K562 (cell line): ENCODE measurements around the gene B3GALNT2. TPM values are rescaled to one million over a fixed set of nuclear protein-coding genes. Genes with fewer than 3 reads are reported as not detected.

Source experiments
- ATAC-seq: fragments of 200-7000 bp; cut with Tn5 transposase; 3 replicates; pipeline ENCODE4 v1.9.1; 2020; ENCODE audit warnings: moderate library complexity
- BruUV-seq: library from RNA; stranded (reverse); fragments of 400-500 nt; replicated peaks from 2 replicates; lab custom pipeline; 2021; lab: Mats Ljungman, UMichigan
- CTCF ChIA-PET: fragments of 300-600 bp; formaldehyde crosslinking; extraction: SDS; loops from one replicate; lab custom pipeline; 2021; ENCODE audit warnings: low intra/inter-chr PET ratio; lab: Yijun Ruan, JAX
- POLR2A ChIA-PET: fragments of 300-600, 350-650 bp; sonication (Branson Sonifier 250); formaldehyde crosslinking; extraction: SDS; loops from one replicate; lab custom pipeline; 2021; ENCODE audit warnings: antibody characterized with exemption, inconsistent platforms; lab: Yijun Ruan, JAX
- DNase-seq, 4 experiments: peaks; one replicate each; pipeline versions ENCODE4 v3.0.0 to v3.0.0-alpha.2; 2011 to 2018; ENCODE audit warnings: low spot score in 3 of 4, mixed read lengths in 3 of 4; ENCODE audit errors: extremely low read depth in 1 of 4
- FAIRE-seq: peaks from 2 replicates; lab custom pipeline; 2011; peaks lifted over from hg19 to GRCh38; lab: Jason Lieb, UNC
- H2AFZ ChIP-seq: 2 replicates; pipeline ENCODE4 v1.6.0; 2011; ENCODE audit warnings: low read depth, low read length, control low read depth, inconsistent platforms
- H3K27ac ChIP-seq: fragments of 200-600 bp; 3 replicates; pipeline ENCODE4 v1.8.0; 2011; ENCODE audit warnings: low read depth, mild to moderate bottlenecking, control low read depth, inconsistent platforms, low read length, moderate library complexity, mixed read lengths; ENCODE audit errors: extremely low read depth
- H3K27me3 ChIP-seq, 2 experiments: fragments of 300-600 bp in 1 of 2; 2 replicates in 1 of 2; 3 replicates in 1 of 2; pipeline versions ENCODE4 v1.6.0 to v1.8.0; 2011; ENCODE audit warnings: inconsistent platforms in 2 of 2, low read length in 2 of 2, mild to moderate bottlenecking in 1 of 2, mixed read lengths in 1 of 2, moderate library complexity in 1 of 2; ENCODE audit not compliant: control insufficient read depth in 2 of 2, insufficient read depth in 2 of 2
- H3K36me3 ChIP-seq: fragments of 300-600 bp; 3 replicates; pipeline ENCODE4 v1.8.0; 2011; ENCODE audit warnings: mild to moderate bottlenecking, low read length, inconsistent platforms; ENCODE audit not compliant: control insufficient read depth, insufficient read depth
- H3K4me1 ChIP-seq, 2 experiments: fragments of 200-600 bp in 1 of 2; replicated peaks in 1 of 2; 2 replicates in 1 of 2; 3 replicates in 1 of 2; pipeline versions ENCODE4 v1.5.1 to v1.8.0; 2011; ENCODE audit warnings: inconsistent platforms in 2 of 2, low read length in 2 of 2, mild to moderate bottlenecking in 1 of 2, mixed read lengths in 1 of 2, moderate library complexity in 1 of 2; ENCODE audit not compliant: control insufficient read depth in 2 of 2, insufficient read depth in 2 of 2
- H3K4me2 ChIP-seq: 2 replicates; pipeline ENCODE4 v1.6.1; 2011; ENCODE audit warnings: low read length, control low read depth, inconsistent platforms, mixed read lengths; ENCODE audit not compliant: insufficient read depth
- H3K4me3 ChIP-seq: fragments of 200-600 bp; sonication (generic), shearing (Covaris generic); 2 replicates; pipeline ENCODE4 v1.5.1; 2016; ENCODE audit warnings: control low read depth, inconsistent platforms
- H3K79me2 ChIP-seq: fragments of 200-600 bp; 3 replicates; pipeline ENCODE4 v1.8.0; 2011; ENCODE audit warnings: low read length, inconsistent platforms; ENCODE audit not compliant: control insufficient read depth, insufficient read depth
- H3K9ac ChIP-seq, 2 experiments: 2 replicates each; pipeline versions ENCODE4 v1.6.0 to v1.6.1; 2011; ENCODE audit warnings: low read depth in 2 of 2, low read length in 2 of 2, control low read depth in 1 of 2, inconsistent platforms in 1 of 2, mild to moderate bottlenecking in 1 of 2, mixed read lengths in 1 of 2; ENCODE audit not compliant: insufficient read depth in 1 of 2
- H3K9me1 ChIP-seq: one replicate; pipeline ENCODE4 v1.6.0; 2011; ENCODE audit warnings: inconsistent platforms, mild to moderate bottlenecking, low read length, moderate library complexity; ENCODE audit not compliant: control insufficient read depth, insufficient read depth
- H3K9me3 ChIP-seq: replicated peaks from 2 replicates; pipeline ENCODE4 v1.5.1; 2011; ENCODE audit warnings: low read depth, low read length, inconsistent platforms; ENCODE audit not compliant: control insufficient read depth, insufficient read depth
- H4K20me1 ChIP-seq: replicated peaks from 2 replicates; pipeline ENCODE4 v1.6.1; 2011; ENCODE audit warnings: low read length, inconsistent platforms, mixed read lengths; ENCODE audit not compliant: control insufficient read depth, insufficient read depth
- E2F3 ChIP-seq: fragments of 250-450 bp; sonication (Bioruptor Pico); IDR thresholded peaks from 2 replicates; pipeline ENCODE4 v1.4.0; 2020; ENCODE audit warnings: mild to moderate bottlenecking
- HLTF ChIP-seq: fragments of 450-650 bp; IDR thresholded peaks from 2 replicates; pipeline ENCODE4 v1.6.1; 2016
- KDM5B ChIP-seq: fragments of 200-600 bp; sonication (generic); IDR thresholded peaks from 2 replicates; pipeline ENCODE4 v1.6.1; 2012; ENCODE audit warnings: low read depth, mild to moderate bottlenecking, moderate library complexity, low read length, control low read depth, inconsistent platforms; ENCODE audit not compliant: insufficient replicate concordance
- POLR2A ChIP-seq: fragments of 450-650 bp; conservative IDR thresholded peaks from 2 replicates; pipeline ENCODE4 v1.6.1; 2016
- RBM25 ChIP-seq: fragments of 200-400 bp; formaldehyde crosslinking; IDR thresholded peaks from 2 replicates; pipeline ENCODE4 v1.6.1; 2018; ENCODE audit warnings: low read length, low read depth, moderate library complexity; ENCODE audit not compliant: severe bottlenecking
- SIN3A ChIP-seq, 2 experiments: fragments of 150-350 bp in 1 of 2; IDR thresholded peaks; 2 replicates each; pipeline ENCODE4 v1.6.1; 2011 to 2016; ENCODE audit warnings: borderline replicate concordance in 2 of 2, low read depth in 2 of 2, low read length in 2 of 2, mild to moderate bottlenecking in 2 of 2, moderate library complexity in 2 of 2; ENCODE audit not compliant: control insufficient read depth in 1 of 2
- STAG1 ChIP-seq: sonication (generic); formaldehyde crosslinking; IDR thresholded peaks from 2 replicates; pipeline ENCODE4 v1.5.0; 2020; ENCODE audit warnings: missing genetic modification reagents, borderline replicate concordance
- TFAP4 ChIP-seq: sonication (generic); formaldehyde crosslinking; IDR thresholded peaks from 2 replicates; pipeline ENCODE4 v1.8.0; 2022; ENCODE audit warnings: missing genetic modification reagents, mild to moderate bottlenecking, moderate library complexity, borderline replicate concordance
- ZNF184 ChIP-seq: sonication (generic); formaldehyde crosslinking; IDR thresholded peaks from 2 replicates; pipeline ENCODE4 v1.5.0; 2020; ENCODE audit warnings: missing genetic modification reagents
- ZNF584 ChIP-seq: fragments of 200-800 bp; sonication (Bioruptor generic); IDR thresholded peaks from 2 replicates; pipeline ENCODE4 v1.6.1; 2016; ENCODE audit warnings: low read depth, mild to moderate bottlenecking, missing genetic modification characterization, missing compliant biosample characterization
- ZNF717 ChIP-seq: fragments of 250-450 bp; sonication (Bioruptor Pico); IDR thresholded peaks from 2 replicates; pipeline ENCODE4 v1.5.0; 2021
- WGBS: fragments of 100-300 bp; shearing (Covaris generic); methylation state at CpG from one replicate; pipeline ENCODE4 v1.1.6; 2016; ENCODE audit warnings: low coverage, mixed read lengths; ENCODE audit not compliant: insufficient coverage; ENCODE audit errors: missing lambda C conversion rate; 5-methylcytosine and 5-hydroxymethylcytosine counted together
- in situ Hi-C: fragments of 300-500 bp; cut with MboI; formaldehyde crosslinking; loops from 4 replicates; pipeline ENCODE4 v1.15.0; 2018; ENCODE audit warnings: inconsistent platforms, mixed read lengths
- intact Hi-C: fragments of 100-400 bp; cut with micrococcal nuclease; formaldehyde crosslinking; loops from 2 replicates; pipeline ENCODE4 v1.14.2; 2022
- polyA plus RNA-seq, 8 experiments: library from polyadenylated mRNA; depleted of rRNA in 4 of 8; stranded (reverse) in 5 of 8; unstranded in 3 of 8; fragments of >200 nt; fragmentation: Nextera tagmentation in 2 of 8; fragmentation: Illumina TruSeq in 1 of 8; extraction: Ambion mirVana in 2 of 8; extraction: Trizol in 1 of 8; gene quantifications; 2 replicates each; pipeline versions ENCODE4 v1.2.1 to v1.2.3, GENCODE V29; 2011 to 2014; ENCODE audit warnings: inconsistent platforms in 1 of 8, missing spikeins in 1 of 8
- total RNA-seq, 7 experiments: library from RNA; depleted of rRNA in 6 of 7; stranded (reverse); fragments of >200 nt in 6 of 7; fragmentation: Illumina TruSeq in 2 of 7; extraction: Trizol in 2 of 7; gene quantifications; 2 replicates each; pipeline versions ENCODE4 v1.2.1 to v1.2.3, GENCODE V29; 2011 to 2021; ENCODE audit warnings: low replicate concordance in 1 of 7
- TF ChIP-seq, protein P1 (sequence below): fragments of 450-650 bp; IDR thresholded peaks from 2 replicates; pipeline ENCODE4 v1.6.1; 2016; ENCODE audit warnings: antibody characterized with exemption
- TF ChIP-seq, protein P2 (sequence below): sonication (generic); formaldehyde crosslinking; IDR thresholded peaks from 2 replicates; pipeline ENCODE4 v1.4.0; 2020; ENCODE audit warnings: mild to moderate bottlenecking, missing genetic modification reagents

B3GALNT2 gene
- total and polyA plus RNA-seq, 9 of the 15 experiments (the other 6 are each of a cell fraction or from before 2014, with no cell fraction given): 2.0 to 31.7 (median 22.9) TPM

DNA sequence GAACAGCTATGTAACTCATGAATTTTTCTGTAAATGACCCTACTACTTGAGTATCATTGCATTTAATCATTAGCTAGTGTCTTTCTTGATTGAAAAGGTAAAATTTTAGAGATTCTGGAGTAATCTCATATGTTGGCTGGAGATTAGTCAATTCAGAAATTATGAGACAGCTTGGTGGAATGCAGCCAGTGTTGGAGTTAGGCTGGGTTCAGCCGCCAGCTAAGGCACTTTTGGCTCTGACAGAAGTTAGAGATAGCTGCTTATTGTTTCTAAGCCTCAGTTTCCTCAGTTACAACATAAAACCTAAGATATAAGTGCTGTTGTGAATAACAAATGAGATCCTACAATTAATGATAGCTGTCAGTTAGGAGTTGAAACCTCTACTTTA is 87.6 kb downstream of the B3GALNT2 start (continued):
- TF ChIP-seq KDM5B (no peak), STAG1 (CRISPR knock-in tag) (no peak), SIN3A (IDR thresholded peaks at IDR 0.05; ENCODE audit: borderline replicate concordance in 2 of 2, control insufficient read depth in 1 of 2, low read depth in 2 of 2, low read length in 2 of 2) (no peak)
- TF ChIP-seq, protein P1, sequence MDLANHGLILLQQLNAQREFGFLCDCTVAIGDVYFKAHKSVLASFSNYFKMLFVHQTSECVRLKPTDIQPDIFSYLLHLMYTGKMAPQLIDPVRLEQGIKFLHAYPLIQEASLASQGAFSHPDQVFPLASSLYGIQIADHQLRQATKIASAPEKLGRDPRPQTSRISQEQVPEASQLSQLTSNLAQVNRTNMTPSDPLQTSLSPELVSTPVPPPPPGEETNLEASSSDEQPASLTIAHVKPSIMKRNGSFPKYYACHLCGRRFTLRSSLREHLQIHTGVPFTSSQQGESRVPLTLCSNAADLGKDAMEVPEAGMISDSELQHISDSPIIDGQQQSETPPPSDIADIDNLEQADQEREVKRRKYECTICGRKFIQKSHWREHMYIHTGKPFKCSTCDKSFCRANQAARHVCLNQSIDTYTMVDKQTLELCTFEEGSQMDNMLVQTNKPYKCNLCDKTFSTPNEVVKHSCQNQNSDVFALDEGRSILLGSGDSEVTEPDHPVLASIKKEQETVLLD: no peak

- Histone ChIP-seq H3K4me1 (peaks cover 0 to 2% of the 10 kb centered on the region in 2 experiments; a peak in 3 of 5 replicates), H3K9ac (no peak overlapping the region), H3K27ac (no peak overlapping the region), H3K36me3 (peaks cover 54% of the 10 kb centered on the region; the same call in 2 of the 3 replicates), H3K27me3 (no peaks in the 10 kb centered on the region), H3K4me3 (no peak overlapping the region), H3K79me2 (peaks cover 23% of the 10 kb centered on the region), H3K9me3 (no peaks in the 10 kb centered on the region), H3K4me2 (no peak overlapping the region), H3K9me1 (no peaks in the 10 kb centered on the region), H4K20me1 (no peaks in the 10 kb centered on the region), H2AFZ (no peak overlapping the region)
- WGBS: 78% methylated on average over 7 of the region's 7 CpGs
- CTCF ChIA-PET: interaction anchor here (0.6 to 6.3 kb wide), 7 partner anchors 47 to 927 kb away, joined by 3 to 50 read pairs (median 6); partner anchors contain the start of genes ARID4B and GGPS1
- in situ Hi-C loops (loop anchor here (5.0 to 10.0 kb wide), 2 partner anchors 163 to 320 kb away; no protein-coding TSS in a partner anchor), intact Hi-C loops (loop anchor here (1.0 to 10.0 kb wide), 5 partner anchors 48 to 920 kb away; partner anchors contain the start of genes ARID4B, GGPS1 and TBCE)
- no TSS peak for BruUV-seq
- peak; percentile 73 to 84 (median 76) for DNase-seq
- ATAC-seq: peak; percentile 95
- POLR2A ChIA-PET: interaction anchor here (0.6 to 1.2 kb wide), 5 partner anchors 31 to 293 kb away, joined by 3 to 4 read pairs (median 3); no protein-coding TSS in a partner anchor
- FAIRE-seq: peak; percentile 96
- TF ChIP-seq RBM25 (no peak), ZNF184 (CRISPR knock-in tag) (no peak), TFAP4 (no peak), ZNF584 (no peak), ZNF717 (CRISPR knock-in tag) (no peak), POLR2A (no peak), E2F3 (CRISPR knock-in tag) (no peak), HLTF (no peak)
- TF ChIP-seq, protein P2, sequence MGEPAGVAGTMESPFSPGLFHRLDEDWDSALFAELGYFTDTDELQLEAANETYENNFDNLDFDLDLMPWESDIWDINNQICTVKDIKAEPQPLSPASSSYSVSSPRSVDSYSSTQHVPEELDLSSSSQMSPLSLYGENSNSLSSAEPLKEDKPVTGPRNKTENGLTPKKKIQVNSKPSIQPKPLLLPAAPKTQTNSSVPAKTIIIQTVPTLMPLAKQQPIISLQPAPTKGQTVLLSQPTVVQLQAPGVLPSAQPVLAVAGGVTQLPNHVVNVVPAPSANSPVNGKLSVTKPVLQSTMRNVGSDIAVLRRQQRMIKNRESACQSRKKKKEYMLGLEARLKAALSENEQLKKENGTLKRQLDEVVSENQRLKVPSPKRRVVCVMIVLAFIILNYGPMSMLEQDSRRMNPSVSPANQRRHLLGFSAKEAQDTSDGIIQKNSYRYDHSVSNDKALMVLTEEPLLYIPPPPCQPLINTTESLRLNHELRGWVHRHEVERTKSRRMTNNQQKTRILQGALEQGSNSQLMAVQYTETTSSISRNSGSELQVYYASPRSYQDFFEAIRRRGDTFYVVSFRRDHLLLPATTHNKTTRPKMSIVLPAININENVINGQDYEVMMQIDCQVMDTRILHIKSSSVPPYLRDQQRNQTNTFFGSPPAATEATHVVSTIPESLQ: no peak
Observed at GRCh38 chr1:235415008-235415904, 89.0 kb downstream of the B3GALNT2 start.
